AG10803 (cell line): ENCODE measurements around the gene CSTA.

Source experiments
- DNase-seq: peaks from one replicate; pipeline ENCODE4 v3.0.0; 2010; ENCODE audit warnings: low read depth
- H3K4me3 ChIP-seq: 2 replicates; pipeline ENCODE4 v1.5.1; 2011; ENCODE audit warnings: mild to moderate bottlenecking, low read length, control low read depth
- CTCF ChIP-seq: conservative IDR thresholded peaks from 2 replicates; pipeline ENCODE4 v1.5.1; 2011; ENCODE audit warnings: mild to moderate bottlenecking, low read length, control low read depth, inconsistent platforms

CSTA gene

GRCh38 chr3:122310361-122310760 is 14.7 kb upstream of the CSTA start:
- TF ChIP-seq CTCF = no peak
- no peak overlapping the region for H3K4me3 ChIP-seq
- no peak for DNase-seq

DNA sequence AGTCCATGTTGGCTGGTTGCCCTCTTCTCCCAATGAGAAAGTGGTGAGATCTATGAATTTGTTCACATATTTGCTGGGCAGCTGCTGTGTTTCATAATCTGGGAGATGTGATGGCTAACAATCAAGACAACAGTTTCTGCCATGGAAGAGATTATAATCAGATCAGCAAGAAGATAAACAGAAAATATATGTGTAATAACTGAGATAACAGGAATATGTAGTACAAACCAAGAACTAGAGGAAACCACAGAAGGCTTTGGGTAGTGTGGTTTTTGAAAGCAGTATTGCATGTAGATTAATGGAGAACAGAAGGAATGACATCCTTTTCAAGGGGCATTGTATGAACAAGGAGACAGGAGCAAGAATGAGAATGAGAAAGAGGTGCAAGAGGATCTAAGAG is 12.2 kb upstream of the CSTA start:
- no peak for DNase-seq
- TF ChIP-seq CTCF = no peak
- H3K4me3 ChIP-seq = no peak overlapping the region

DNA sequence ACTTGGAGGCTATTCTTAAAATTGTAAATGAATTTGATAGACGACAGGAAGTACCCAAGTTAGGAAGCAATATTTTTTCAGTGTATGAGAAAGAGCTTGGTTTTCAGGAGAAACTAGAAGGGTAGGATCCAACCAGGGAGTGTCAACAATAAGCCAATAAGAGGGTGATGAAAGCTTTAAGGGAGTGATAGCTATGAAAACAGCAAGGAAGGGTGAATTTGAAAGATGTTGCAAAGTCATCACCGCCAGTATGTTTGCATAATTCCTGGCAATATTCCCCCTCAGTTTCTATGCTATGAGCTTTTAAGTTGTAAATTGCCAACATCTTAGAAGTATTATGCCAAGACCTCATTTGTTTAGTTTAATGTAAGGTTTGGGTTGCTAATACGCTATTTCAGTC is 11.8 kb upstream of the CSTA start:
- TF ChIP-seq CTCF = no peak
- DNase-seq = no peak
- H3K4me3 ChIP-seq = no peak overlapping the region

- TF ChIP-seq CTCF = no peak
- DNase-seq = no peak
These were observed 10.7 kb upstream of the CSTA start for GRCh38 chr3:122314228-122314876.

DNA sequence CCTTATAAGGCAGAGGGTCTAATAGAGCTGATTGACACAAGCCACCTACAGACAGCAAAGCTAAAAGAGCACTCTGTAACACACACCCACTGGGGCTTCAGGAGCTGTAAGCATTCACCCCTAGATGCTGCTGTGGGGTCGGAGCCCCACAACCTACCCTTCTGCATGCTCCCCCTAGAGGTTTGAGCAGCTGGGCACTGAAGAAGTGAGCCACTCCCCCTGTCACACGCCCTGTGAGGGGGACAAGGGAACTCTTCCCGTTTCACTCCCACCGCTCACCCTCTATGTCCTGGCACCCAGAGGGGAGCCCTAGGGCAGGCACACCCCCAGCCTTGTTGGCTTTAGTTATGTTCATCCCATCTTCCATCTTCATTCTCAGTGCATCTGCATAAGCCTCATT is 9.4 kb upstream of the CSTA start:
- TF ChIP-seq CTCF = no peak
- no peak for DNase-seq
- H3K4me3 ChIP-seq = no peak overlapping the region

More at GRCh38 chr3:122314228-122314876, 10.7 kb upstream of the CSTA start:
- no peak overlapping the region for H3K4me3 ChIP-seq

DNA sequence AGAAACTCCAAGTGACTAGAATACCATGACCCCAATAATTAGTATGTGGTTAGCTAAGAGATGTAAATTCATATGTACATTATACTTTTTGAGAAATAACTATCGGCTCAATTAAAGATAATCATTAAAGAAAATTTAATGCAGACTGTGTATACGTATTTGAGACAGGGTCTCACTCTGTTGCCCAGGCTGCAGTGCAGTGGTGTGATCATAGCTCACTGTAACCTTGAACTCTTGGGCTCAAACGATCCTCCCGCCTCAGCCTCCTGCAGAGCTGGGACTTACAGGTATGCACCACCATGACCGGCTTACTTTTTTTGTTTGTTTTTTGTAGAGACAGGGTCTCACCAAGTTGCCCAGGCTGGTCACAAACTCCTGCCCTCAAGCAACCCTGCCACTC is 8.7 kb upstream of the CSTA start:
- TF ChIP-seq CTCF = no peak
- no peak for DNase-seq
- H3K4me3 ChIP-seq = no peak overlapping the region

DNA sequence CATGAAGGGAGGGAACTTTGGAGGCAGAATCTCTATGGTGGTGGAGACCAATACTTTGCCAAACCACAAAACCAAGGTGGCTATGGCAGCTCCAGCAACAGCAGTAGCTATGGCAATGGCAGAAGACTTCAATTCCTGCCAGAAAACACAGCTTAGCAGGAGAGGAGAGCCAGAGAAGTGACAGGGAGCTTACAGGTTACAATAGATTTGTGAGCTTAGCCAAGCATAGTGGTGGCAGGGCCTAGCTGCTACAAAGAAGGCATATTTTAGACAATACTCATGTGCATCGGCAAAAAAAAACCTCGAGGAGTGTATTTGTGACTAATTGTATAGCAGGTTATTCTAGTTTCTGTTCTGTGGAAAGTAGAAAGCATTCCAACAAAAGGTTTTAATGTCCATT is 6.4 kb upstream of the CSTA start:
- DNase-seq = no peak
- no peak for TF ChIP-seq CTCF
- H3K4me3 ChIP-seq = no peak overlapping the region
